WTC11 (cell line): Measurements from ENCODE around the gene ASCC1.

Experiments used
- CREB1 ChIP-seq: sonication (generic); formaldehyde crosslinking; IDR thresholded peaks from 2 replicates; pipeline ENCODE4 v1.8.0; 2023; ENCODE audit warnings: mild to moderate bottlenecking, missing genetic modification reagents
- CTCF ChIP-seq: fragments of 200-600 bp; IDR thresholded peaks from 2 replicates; pipeline ENCODE4 v1.8.0; 2022; ENCODE audit warnings: antibody characterized with exemption
- NFE2L1 ChIP-seq: sonication (generic); formaldehyde crosslinking; IDR thresholded peaks from 2 replicates; pipeline ENCODE4 v1.8.1; 2023; ENCODE audit warnings: missing genetic modification reagents
- RELA ChIP-seq: sonication (generic); formaldehyde crosslinking; IDR thresholded peaks from 2 replicates; pipeline ENCODE4 v1.8.1; 2022; ENCODE audit warnings: missing genetic modification reagents, mild to moderate bottlenecking, borderline replicate concordance
- RORB ChIP-seq: fragments of 250-450 bp; sonication (Bioruptor Pico); IDR thresholded peaks from 2 replicates; pipeline ENCODE4 v1.9.0; 2021; ENCODE audit warnings: mild to moderate bottlenecking
- SP1 ChIP-seq: sonication (generic); formaldehyde crosslinking; conservative IDR thresholded peaks from 2 replicates; pipeline ENCODE4 v1.8.1; 2022; ENCODE audit warnings: missing genetic modification reagents
- TP53 ChIP-seq: sonication (generic); formaldehyde crosslinking; IDR thresholded peaks from 2 replicates; pipeline ENCODE4 v1.8.1; 2023; ENCODE audit warnings: mild to moderate bottlenecking, missing genetic modification reagents
- ZNF232 ChIP-seq: sonication (generic); formaldehyde crosslinking; IDR thresholded peaks from 2 replicates; pipeline ENCODE4 v1.8.0; 2022; ENCODE audit warnings: mild to moderate bottlenecking, missing genetic modification reagents
- ZNF396 ChIP-seq: fragments of 250-450 bp; sonication (Bioruptor Pico); IDR thresholded peaks from 2 replicates; pipeline ENCODE4 v1.8.0; 2021; ENCODE audit warnings: mild to moderate bottlenecking, moderate library complexity, borderline replicate concordance
- TF ChIP-seq, protein P1 (sequence below): sonication (generic); formaldehyde crosslinking; conservative IDR thresholded peaks from 2 replicates; pipeline ENCODE4 v1.8.1; 2022; ENCODE audit warnings: mild to moderate bottlenecking, missing genetic modification reagents
- TF ChIP-seq, protein P2 (sequence below): fragments of 250-450 bp; sonication (Bioruptor Pico); IDR thresholded peaks from 2 replicates; pipeline ENCODE4 v1.9.0; 2021; ENCODE audit warnings: mild to moderate bottlenecking
- TF ChIP-seq, protein P3 (sequence below): sonication (generic); formaldehyde crosslinking; IDR thresholded peaks from 2 replicates; pipeline ENCODE4 v1.8.0; 2022; ENCODE audit warnings: mild to moderate bottlenecking, missing genetic modification reagents

DNA sequence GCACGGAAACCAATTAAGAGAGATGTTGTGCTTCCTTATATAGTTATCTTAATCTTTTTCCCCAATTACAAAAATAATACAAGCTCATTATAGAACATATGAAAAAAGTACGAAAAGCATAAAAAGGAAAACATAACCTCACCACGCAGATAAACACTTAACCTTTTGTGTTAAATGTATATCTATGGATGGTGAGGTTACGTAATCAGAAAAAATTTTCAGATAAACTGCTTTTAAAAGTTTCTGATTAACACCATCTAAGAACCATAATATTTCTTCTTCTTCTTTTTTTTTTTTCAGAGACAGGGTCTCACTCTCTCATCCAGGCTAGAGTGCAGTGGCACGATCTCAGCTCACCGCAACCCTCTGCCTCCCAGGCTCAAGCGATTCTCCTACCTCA is 78.5 kb downstream of the ASCC1 start:
- no peak for TF ChIP-seq CTCF
- TF ChIP-seq, protein P1, sequence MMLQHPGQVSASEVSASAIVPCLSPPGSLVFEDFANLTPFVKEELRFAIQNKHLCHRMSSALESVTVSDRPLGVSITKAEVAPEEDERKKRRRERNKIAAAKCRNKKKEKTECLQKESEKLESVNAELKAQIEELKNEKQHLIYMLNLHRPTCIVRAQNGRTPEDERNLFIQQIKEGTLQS (CRISPR knock-in tag), result no peak
- TF ChIP-seq SP1, result no peak
- no peak for TF ChIP-seq ZNF396
- TF ChIP-seq, protein P2, sequence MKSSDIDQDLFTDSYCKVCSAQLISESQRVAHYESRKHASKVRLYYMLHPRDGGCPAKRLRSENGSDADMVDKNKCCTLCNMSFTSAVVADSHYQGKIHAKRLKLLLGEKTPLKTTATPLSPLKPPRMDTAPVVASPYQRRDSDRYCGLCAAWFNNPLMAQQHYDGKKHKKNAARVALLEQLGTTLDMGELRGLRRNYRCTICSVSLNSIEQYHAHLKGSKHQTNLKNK (CRISPR knock-in tag), result no peak
- no peak for TF ChIP-seq TP53 (CRISPR knock-in tag)
- no peak for TF ChIP-seq RORB (CRISPR knock-in tag)
- TF ChIP-seq RELA (CRISPR knock-in tag), result no peak
- TF ChIP-seq ZNF232 (CRISPR knock-in tag), result no peak
- no peak for TF ChIP-seq NFE2L1 (CRISPR knock-in tag)
- TF ChIP-seq CREB1, result no peak
- TF ChIP-seq, protein P3, sequence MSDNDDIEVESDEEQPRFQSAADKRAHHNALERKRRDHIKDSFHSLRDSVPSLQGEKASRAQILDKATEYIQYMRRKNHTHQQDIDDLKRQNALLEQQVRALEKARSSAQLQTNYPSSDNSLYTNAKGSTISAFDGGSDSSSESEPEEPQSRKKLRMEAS (CRISPR knock-in tag), result no peak
